NCI-H748 treated with DMSO at 0.1 percent for 48 hours (cell line): ENCODE data around the gene TMC7.

ENCODE experiments used
- DNase-seq: peaks from one replicate; lab custom pipeline; 2025; lab: John Stamatoyannopoulos, UW

Gene TMC7

DNA sequence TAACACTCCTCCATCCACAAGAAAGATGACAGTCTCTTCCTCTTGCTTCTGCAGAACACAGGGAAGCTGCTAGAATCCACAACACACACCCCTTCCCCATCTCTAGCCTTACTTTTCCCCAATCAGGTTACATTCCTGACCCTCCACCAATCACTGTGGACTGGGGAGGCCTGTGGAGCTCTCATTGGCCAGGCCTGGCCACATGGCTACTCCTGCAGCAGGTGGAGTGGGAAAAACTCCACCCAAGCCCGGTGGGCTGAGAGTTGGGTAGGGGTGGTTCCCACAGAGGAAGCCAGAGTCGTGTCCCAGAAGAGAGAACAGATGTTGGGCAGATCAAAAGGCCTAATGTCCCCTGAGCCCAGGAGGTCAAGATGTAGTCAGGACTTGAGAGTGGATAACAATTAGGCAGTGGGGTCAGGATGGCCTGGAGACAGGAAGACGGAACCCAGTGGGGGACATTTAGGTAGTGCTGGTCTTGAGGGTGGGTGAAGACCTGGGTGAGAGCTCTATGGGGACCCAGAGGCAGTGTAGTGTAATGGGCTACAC, 105.7 kb downstream of the TMC7 start:
- DNase-seq: no peak

- DNase-seq: no peak
These were observed 107.2 kb downstream of the TMC7 start for GRCh38 chr16:19090916-19091315.

GRCh38 chr16:19092653-19093410, 109.1 kb downstream of the TMC7 start:
- no peak for DNase-seq

GRCh38 chr16:19093631-19094541, 110.2 kb downstream of the TMC7 start:
- DNase-seq: no peak

DNA sequence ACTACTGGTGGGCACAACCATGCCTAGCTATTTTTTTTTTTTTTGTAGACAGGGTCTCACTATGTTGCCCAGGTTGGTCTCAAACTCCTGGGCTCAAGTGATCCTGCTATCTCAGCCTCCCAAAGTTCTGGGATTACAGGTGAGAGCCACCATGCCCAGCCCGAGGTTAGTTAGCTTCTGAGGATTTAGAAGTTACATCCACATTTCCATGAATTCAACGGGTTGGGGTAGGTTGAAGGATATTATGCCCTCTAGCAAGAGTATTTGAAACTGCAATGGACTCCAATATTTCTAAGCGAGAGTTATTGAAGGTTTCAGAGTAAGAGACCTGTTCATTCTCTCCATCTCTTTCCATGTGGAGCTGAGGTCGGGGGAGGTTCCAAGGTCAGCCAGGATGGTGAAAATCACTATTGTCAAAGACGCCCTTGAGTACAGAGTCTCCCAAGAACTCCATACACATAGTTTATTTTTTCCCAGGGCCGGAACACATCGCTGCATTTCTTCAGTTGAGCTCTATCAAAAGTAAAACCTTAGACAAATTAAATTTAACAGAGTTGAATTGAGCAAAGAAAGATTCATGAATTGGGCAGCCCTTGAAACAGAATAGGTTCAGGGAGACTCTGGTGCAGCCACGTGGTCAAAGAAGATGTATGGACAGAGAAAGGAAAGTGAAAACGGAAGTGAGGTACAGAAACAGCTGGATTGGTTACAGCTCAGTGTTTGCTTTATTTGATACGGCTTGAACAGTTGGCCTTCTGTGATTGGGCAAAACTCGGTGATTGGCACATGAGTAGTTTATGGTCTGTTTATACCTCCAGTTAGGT, 111.0 kb downstream of the TMC7 start:
- no peak for DNase-seq

DNA sequence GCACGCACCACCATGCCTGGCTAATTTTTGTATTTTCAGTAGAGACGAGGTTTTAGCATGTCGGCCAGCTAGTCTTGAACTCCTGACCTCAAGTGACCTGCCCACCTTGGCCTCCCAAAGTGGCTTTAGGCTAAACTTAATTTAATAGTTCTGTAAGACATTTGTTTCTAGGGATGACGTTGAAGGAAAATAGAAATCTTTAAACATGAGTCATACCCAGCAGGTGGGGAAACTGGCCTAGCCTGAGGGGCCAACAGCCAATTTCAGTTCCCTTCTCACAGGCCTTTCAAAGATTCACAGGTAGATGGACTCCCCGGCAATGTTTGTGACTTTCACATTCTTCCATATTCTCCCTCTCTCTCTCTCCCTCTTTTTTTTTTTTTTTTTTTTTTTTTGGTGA, 111.9 kb downstream of the TMC7 start:
- DNase-seq: no peak

GRCh38 chr16:19098173-19098572, 114.4 kb downstream of the TMC7 start:
- DNase-seq: no peak

- no peak for DNase-seq
These were observed 118.6 kb downstream of the TMC7 start for GRCh38 chr16:19102187-19102872.

DNA sequence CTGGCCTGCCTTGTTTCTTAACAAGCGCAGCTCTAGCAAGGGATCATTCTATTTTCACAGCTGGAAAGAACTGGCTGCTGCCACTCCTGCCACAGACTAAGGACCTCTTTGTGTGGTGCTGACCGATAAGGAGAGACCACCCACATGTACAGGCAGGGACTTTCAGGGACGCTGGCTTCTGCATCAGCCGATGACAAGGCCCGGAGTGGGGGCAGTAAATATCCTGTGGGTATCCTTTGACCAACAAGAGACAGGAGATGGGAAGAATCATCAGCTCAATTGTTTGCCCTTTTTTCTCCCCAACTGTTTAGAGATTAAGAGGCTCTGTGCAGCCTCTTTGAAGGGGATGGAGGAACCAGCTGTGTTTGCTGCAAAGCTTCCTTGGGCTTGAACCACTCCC, 120.9 kb downstream of the TMC7 start:
- DNase-seq: no peak

- no peak for DNase-seq
These were observed 121.4 kb downstream of the TMC7 start for GRCh38 chr16:19105131-19105530.

DNA sequence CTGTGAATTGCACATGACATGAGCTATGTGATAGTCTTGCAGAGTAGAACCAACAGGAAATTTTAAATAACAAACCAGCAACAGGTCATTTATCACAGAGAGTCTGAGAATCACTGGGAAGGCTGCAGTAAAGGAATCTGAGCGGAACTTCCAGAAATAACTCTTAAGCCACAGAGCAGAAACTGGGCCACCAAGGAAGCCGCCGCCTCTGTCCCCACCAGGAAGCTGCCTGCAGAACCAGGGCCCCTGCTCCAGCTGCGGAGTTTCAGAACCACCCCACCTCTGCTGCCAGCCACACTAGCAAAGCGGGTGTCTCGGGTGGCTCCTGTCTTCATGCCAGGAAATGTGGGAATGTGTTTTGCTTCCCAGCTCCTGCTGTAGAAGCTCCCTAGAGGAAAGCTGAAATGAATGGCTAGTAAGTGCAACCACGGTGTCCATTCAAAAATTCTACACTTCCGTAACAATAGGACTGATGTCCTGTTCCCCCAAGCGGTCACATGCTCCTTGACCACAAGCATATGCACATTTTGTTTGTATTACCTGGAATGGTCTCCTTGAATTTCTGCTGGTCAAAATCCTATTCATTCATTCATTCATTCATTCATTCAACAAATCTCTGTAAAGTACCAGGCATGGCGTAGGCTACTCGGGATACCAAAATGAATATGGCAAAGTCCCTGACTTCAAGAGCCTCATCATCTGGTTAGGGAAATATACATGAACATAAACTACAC, 122.3 kb downstream of the TMC7 start:
- DNase-seq: no peak

GRCh38 chr16:19106625-19107020, 122.9 kb downstream of the TMC7 start:
- DNase-seq: no peak

DNA sequence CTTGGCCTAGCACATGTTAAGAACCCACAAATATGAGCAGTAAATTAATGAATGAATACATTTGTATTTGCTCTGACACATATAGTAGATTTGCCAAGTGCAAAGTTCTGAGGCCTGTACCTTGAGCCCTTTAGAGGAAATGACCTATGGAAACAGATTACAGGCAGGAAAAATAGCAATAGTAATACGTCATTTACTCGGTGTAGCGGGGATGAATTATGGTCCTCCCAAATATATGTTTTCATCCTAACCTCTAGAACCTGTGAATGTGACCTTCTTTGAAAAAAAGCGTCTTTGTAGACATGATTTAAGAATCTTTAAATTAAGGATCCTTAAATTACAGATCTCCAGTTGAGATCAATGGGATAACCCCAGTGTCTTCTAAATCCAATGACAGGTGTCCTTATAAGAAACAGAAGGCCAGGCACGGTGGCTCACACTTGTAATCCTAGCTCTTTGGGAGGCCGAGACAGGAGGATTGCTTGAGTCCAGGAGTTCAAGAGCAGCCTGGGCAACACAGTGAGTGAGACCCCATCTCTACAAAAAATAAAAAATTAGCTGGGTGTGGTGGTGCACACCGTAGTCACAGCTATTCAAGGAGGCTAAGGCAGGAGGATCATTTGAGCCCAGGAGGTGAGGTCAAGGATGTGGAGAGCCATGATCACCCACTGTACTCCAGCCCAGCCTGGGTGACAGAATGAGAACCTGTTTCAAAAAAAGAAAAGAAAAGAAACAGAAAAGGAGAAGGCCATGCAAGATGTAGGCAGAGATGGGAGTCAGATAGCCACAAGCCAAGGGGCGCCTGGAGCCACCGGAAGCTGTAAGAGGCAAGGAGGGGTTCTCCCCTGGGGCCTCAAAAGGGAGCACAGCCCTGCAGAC, 124.9 kb downstream of the TMC7 start:
- DNase-seq: no peak

DNA sequence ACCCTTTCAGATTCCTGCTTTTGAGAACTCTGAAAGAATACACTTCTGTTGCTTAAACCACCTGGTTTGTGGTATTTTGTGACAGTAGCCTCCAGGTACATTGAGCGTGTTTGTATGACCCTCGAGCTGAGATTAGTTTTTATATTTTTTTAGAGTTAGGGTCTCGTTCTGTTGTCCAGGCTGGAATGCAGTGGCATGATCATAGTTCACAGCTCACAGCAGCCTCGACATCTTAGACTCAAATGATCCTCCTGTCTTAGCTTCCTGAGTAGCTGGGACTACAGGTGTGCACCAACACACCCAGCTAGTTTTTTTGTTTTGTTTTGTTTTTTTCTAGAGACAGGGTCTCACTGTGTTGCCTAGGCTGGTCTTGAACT, 125.5 kb downstream of the TMC7 start:
- no peak for DNase-seq

DNA sequence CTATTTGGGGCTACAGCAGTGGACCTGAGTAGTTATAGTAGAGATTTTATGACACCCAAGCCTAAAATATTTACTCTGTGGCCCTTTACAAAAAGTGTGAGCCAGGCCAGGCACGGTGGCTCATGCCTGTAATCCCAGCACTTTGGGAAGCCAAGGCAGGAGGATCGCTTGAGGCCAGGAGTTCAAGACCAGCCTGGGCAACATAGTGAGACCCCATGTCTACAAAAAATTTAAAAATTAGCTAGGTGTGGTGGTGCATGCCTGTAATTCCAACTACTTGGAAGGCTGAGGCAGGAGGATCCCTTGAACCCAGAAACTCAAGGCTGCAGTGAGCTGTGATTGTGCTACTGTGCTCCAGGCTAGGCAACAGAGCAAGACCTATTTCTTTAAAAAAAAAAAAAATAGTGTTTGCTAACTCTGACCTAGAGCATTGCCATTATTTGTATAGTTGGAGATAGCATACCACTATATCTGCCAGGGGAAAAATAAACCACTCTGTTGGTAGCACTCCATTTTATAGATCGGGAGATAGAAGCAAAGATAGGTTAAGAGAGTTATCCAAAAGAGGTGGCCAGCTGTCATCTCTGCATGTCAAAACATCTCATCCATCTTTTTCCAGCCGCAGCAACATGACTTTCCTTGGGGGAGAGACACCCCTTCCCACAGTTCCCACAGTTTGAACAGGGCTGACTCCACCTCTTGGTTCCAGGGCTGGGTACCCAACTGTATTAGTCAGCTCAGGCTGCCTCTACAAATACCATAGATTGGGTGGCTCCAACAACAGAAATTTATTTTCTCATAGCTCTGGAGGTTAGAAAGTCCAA, 127.0 kb downstream of the TMC7 start:
- DNase-seq: no peak

DNA sequence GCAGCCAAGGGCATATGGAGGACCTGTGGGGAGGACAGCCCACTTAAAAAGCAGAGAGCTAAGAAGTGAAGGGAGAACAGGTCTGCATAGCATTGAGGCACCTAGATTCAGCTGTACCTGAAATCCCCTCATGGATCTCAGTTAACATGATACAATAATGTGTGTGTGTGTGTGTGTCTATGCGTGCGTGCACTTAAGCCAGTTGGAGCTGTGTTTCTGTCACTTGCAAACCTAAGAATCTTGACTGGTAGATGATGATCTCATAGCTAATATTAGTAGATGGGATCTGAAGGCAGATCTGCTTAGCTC, 128.3 kb downstream of the TMC7 start:
- DNase-seq: no peak
